ENCODE measurements around the gene NUMBL.

The NUMBL gene

GRCh38 chr19:40642757-40643305 is 47.6 kb downstream of the NUMBL start:
- Histone ChIP-seq H3K9me3 (ENCODE audit: control insufficient read depth, low read length) (no peaks in the 10 kb centered on the region), H3K4me3 (ENCODE audit: extremely low read depth, insufficient read depth, low read length, poor library complexity, severe bottlenecking) (no peak overlapping the region), H3K36me3 (ENCODE audit: control insufficient read depth, insufficient read depth, low read length) (no peaks in the 10 kb centered on the region), H3K27ac (ENCODE audit: low read depth, low read length, severe bottlenecking) (no peak overlapping the region), H3K4me1 (ENCODE audit: control insufficient read depth, insufficient read depth, low read length, poor library complexity, severe bottlenecking) (peaks cover 19% of the 10 kb centered on the region)
- WGBS, 2 experiments (ENCODE audit: insufficient coverage in 2 of 2): 95% methylated on average over 4 to 6 of the region's 8 CpGs

DNA sequence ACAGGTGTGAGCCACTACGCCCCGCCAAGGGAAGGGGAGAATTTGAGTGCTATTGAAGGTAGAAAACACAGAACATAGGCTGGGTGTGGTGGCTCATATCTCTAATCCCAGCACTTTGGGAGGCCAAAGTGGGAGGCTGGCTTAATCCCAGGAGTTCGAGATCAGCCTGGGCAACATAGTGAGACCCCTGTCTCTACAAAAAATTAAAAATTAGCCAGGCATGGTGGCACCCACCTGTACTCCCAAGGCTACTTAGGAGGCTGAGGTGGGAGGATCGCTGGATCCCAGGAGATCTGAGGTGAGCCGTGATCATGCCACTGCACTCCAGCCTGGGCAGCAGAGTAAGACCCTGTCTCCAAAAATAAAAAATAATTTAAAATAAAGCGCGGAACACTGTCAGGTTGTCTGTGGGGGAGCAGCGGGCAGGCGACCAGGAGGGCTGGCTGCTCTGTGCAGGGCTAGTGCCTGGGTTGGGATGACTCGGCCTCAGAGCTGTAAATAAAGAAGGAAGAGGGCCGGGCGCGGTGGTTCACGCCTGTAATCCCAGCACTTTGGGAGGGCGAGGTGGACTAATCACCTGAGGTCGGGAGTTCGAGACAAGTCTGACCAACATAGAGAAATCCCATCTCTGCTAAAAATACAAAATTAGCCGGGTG is 48.3 kb downstream of the NUMBL start:
- no peak overlapping the region for H3K4me3 ChIP-seq (ENCODE audit: extremely low read depth, insufficient read depth, low read length, poor library complexity, severe bottlenecking)
- no peaks in the 10 kb centered on the region for H3K36me3 ChIP-seq (ENCODE audit: control insufficient read depth, insufficient read depth, low read length)
- H3K9me3 ChIP-seq (ENCODE audit: control insufficient read depth, low read length): no peaks in the 10 kb centered on the region
- peaks cover 19% of the 10 kb centered on the region for H3K4me1 ChIP-seq (ENCODE audit: control insufficient read depth, insufficient read depth, low read length, poor library complexity, severe bottlenecking)
- H3K27ac ChIP-seq (ENCODE audit: low read depth, low read length, severe bottlenecking): no peak overlapping the region
- 97% methylated on average over 9 to 14 of the region's 18 CpGs for WGBS, 2 experiments (ENCODE audit: insufficient coverage in 2 of 2)

- H3K36me3 ChIP-seq (ENCODE audit: control insufficient read depth, insufficient read depth, low read length): no peaks in the 10 kb centered on the region
- no peaks in the 10 kb centered on the region for H3K9me3 ChIP-seq (ENCODE audit: control insufficient read depth, low read length)
- no peak overlapping the region for H3K4me3 ChIP-seq (ENCODE audit: extremely low read depth, insufficient read depth, low read length, poor library complexity, severe bottlenecking)
- whole genome bisulfite sequencing, 2 experiments (ENCODE audit: insufficient coverage in 2 of 2): 95 to 100% methylated on average over 2 to 4 of the region's 7 CpGs
- H3K27ac ChIP-seq (ENCODE audit: low read depth, low read length, severe bottlenecking): no peak overlapping the region
- peaks cover 12% of the 10 kb centered on the region for H3K4me1 ChIP-seq (ENCODE audit: control insufficient read depth, insufficient read depth, low read length, poor library complexity, severe bottlenecking)
These were observed 49.2 kb downstream of the NUMBL start for GRCh38 chr19:40641281-40641680.

DNA sequence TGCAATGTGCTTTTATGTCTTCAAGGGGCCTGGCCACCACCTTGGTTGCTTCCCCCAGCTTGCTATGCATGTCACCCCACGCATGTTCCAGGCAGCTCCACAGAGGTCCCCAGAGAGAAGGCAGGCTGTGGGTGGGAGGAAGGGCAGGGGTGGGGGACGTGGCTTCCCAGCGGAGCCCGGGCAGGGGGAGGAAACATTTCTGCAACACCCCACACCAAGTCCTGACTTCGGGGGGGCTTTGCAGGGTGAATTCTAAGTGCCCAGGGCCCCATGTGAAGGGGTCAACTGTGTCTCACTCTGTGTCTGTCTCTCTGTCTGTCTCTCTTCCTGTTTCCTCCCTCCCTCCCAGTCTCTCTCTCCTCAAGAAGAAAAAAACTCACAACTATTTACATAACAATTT is 49.7 kb downstream of the NUMBL start:
- no peaks in the 10 kb centered on the region for H3K9me3 ChIP-seq (ENCODE audit: control insufficient read depth, low read length)
- H3K36me3 ChIP-seq (ENCODE audit: control insufficient read depth, insufficient read depth, low read length): no peaks in the 10 kb centered on the region
- H3K4me3 ChIP-seq (ENCODE audit: extremely low read depth, insufficient read depth, low read length, poor library complexity, severe bottlenecking): no peak overlapping the region
- peaks cover 7% of the 10 kb centered on the region for H3K4me1 ChIP-seq (ENCODE audit: control insufficient read depth, insufficient read depth, low read length, poor library complexity, severe bottlenecking)
- WGBS, 2 experiments (ENCODE audit: insufficient coverage in 2 of 2): 25 to 80% methylated on average over 1 of the region's 5 CpGs
- no peak overlapping the region for H3K27ac ChIP-seq (ENCODE audit: low read depth, low read length, severe bottlenecking)

DNA sequence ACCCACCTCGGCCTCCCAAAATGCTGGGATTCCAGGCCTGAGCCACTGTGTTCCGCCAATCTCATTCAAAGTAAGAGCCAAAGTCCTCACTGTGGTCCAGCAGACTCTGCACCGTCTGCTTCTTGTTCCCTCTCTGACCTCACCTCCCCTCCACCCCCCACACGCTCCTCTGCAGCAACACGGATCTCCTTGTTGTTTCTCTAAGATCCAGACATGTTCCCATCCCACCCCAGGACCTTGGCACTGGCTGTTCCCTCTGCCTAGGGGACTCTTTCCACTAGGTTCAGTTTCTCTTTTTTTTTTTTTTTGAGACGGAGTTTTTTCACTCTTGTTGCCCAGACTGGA is 50.8 kb downstream of the NUMBL start:
- no peaks in the 10 kb centered on the region for H3K36me3 ChIP-seq (ENCODE audit: control insufficient read depth, insufficient read depth, low read length)
- H3K4me3 ChIP-seq (ENCODE audit: extremely low read depth, insufficient read depth, low read length, poor library complexity, severe bottlenecking): no peak overlapping the region
- H3K9me3 ChIP-seq (ENCODE audit: control insufficient read depth, low read length): no peaks in the 10 kb centered on the region
- peaks cover 4% of the 10 kb centered on the region for H3K4me1 ChIP-seq (ENCODE audit: control insufficient read depth, insufficient read depth, low read length, poor library complexity, severe bottlenecking)
- 87 to 95% methylated on average over 4 to 6 of the region's 6 CpGs for WGBS, 2 experiments (ENCODE audit: insufficient coverage in 2 of 2)
- H3K27ac ChIP-seq (ENCODE audit: low read depth, low read length, severe bottlenecking): no peak overlapping the region

DNA sequence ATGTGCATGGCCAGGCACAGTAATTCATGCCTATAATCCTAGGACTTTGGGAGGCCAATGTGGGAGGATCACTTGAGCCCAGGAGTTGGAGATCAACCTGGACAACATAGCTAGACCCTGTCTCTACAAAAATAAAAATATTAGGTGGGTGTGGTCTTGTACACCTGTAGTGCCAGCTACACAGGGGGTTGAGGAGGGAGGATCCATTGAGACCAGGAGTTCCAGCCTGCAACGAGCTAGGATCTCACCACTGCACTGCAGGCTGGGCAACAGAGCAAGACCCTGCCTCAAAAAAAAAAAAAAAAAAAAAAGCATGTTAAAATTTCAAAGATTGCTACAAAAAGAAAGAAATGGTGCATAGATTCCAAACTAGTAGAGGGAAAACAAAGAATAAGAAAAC is 52.1 kb downstream of the NUMBL start:
- Histone ChIP-seq H3K4me3 (ENCODE audit: extremely low read depth, insufficient read depth, low read length, poor library complexity, severe bottlenecking) (no peak overlapping the region), H3K4me1 (ENCODE audit: control insufficient read depth, insufficient read depth, low read length, poor library complexity, severe bottlenecking) (peaks cover 4% of the 10 kb centered on the region), H3K9me3 (ENCODE audit: control insufficient read depth, low read length) (no peaks in the 10 kb centered on the region), H3K36me3 (ENCODE audit: control insufficient read depth, insufficient read depth, low read length) (no peaks in the 10 kb centered on the region), H3K27ac (ENCODE audit: low read depth, low read length, severe bottlenecking) (no peak overlapping the region)
- WGBS, 2 experiments (ENCODE audit: insufficient coverage in 2 of 2): no CpG with 5 or more reads among the region's 1 CpG

- 100% methylated on average over 2 of the region's 5 CpGs; no CpG with 5 or more reads in 1 of the 2 experiments for WGBS, 2 experiments (ENCODE audit: insufficient coverage in 2 of 2)
- H3K4me3 ChIP-seq (ENCODE audit: extremely low read depth, insufficient read depth, low read length, poor library complexity, severe bottlenecking): no peak overlapping the region
- peaks cover 6% of the 10 kb centered on the region for H3K36me3 ChIP-seq (ENCODE audit: control insufficient read depth, insufficient read depth, low read length)
- no peak overlapping the region for H3K27ac ChIP-seq (ENCODE audit: low read depth, low read length, severe bottlenecking)
- no peaks in the 10 kb centered on the region for H3K4me1 ChIP-seq (ENCODE audit: control insufficient read depth, insufficient read depth, low read length, poor library complexity, severe bottlenecking)
- H3K9me3 ChIP-seq (ENCODE audit: control insufficient read depth, low read length): no peaks in the 10 kb centered on the region
These were observed 57.2 kb downstream of the NUMBL start for GRCh38 chr19:40633207-40633606.

DNA sequence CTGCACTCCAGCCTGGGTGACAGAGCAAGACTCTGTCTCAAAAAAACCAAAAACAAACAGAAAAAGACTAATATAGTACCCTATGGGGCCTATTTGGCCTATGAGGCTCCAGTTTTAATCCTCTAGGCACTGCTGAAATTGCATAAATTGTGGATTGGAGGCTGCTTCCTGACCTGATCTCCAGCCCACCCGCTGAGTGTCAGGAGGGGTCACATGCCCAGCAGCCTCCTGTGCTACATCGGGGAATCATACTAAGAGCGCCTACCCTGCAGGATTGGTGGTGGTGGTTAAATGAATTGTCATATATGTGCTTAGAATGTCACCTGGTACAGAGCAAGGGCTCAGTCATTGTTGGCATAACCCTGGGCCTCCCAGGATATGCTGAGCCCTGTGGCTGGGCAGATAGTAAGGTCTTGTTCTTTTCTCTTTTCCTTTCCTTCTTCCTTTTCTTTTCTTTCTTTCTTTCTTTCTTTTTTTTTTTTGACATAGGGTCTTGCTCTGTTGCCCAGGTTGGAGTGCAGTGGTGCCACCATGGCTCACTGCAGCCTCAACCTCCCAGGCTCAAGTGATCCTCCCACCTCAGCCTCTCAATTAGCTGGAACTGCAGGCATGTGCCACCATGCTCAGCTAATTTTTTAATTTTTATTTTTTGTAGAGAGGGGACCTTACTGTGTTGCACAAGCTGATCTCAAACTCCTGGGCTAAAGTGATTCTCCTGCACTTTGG is 58.0 kb downstream of the NUMBL start:
- Histone ChIP-seq H3K4me1 (ENCODE audit: control insufficient read depth, insufficient read depth, low read length, poor library complexity, severe bottlenecking) (no peaks in the 10 kb centered on the region), H3K4me3 (ENCODE audit: extremely low read depth, insufficient read depth, low read length, poor library complexity, severe bottlenecking) (no peak overlapping the region), H3K9me3 (ENCODE audit: control insufficient read depth, low read length) (no peaks in the 10 kb centered on the region), H3K27ac (ENCODE audit: low read depth, low read length, severe bottlenecking) (no peak overlapping the region), H3K36me3 (ENCODE audit: control insufficient read depth, insufficient read depth, low read length) (peaks cover 6% of the 10 kb centered on the region)
- 39 to 58% methylated on average over 3 of the region's 3 CpGs for WGBS, 2 experiments (ENCODE audit: insufficient coverage in 2 of 2)

GRCh38 chr19:40630571-40631160 is 59.8 kb downstream of the NUMBL start:
- H3K4me1 ChIP-seq (ENCODE audit: control insufficient read depth, insufficient read depth, low read length, poor library complexity, severe bottlenecking): peaks cover 3% of the 10 kb centered on the region
- H3K27ac ChIP-seq (ENCODE audit: low read depth, low read length, severe bottlenecking): no peak overlapping the region
- H3K36me3 ChIP-seq (ENCODE audit: control insufficient read depth, insufficient read depth, low read length): peaks cover 17% of the 10 kb centered on the region
- 79 to 81% methylated on average over 10 to 11 of the region's 16 CpGs for WGBS, 2 experiments (ENCODE audit: insufficient coverage in 2 of 2)
- H3K9me3 ChIP-seq (ENCODE audit: control insufficient read depth, low read length): no peaks in the 10 kb centered on the region
- no peak overlapping the region for H3K4me3 ChIP-seq (ENCODE audit: extremely low read depth, insufficient read depth, low read length, poor library complexity, severe bottlenecking)

DNA sequence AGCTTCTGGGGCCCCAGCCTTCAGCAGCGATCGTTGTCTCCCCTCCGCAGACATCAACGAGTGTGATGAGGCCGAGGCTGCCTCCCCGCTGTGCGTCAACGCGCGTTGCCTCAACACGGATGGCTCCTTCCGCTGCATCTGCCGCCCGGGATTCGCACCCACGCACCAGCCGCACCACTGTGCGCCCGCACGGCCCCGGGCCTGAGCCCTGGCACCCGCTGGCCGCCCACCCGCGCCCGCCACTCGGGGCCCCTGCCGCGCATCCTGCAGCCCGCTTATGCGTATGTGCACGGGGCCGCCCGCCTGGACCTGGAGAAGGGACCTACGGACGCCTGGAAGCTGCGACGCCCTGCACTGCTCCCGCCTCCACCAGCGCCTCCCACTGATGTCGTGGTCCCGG is 61.1 kb downstream of the NUMBL start:
- Histone ChIP-seq H3K27ac (ENCODE audit: low read depth, low read length, severe bottlenecking) (no peak overlapping the region), H3K9me3 (ENCODE audit: control insufficient read depth, low read length) (no peaks in the 10 kb centered on the region), H3K36me3 (ENCODE audit: control insufficient read depth, insufficient read depth, low read length) (peaks cover 20% of the 10 kb centered on the region), H3K4me3 (ENCODE audit: extremely low read depth, insufficient read depth, low read length, poor library complexity, severe bottlenecking) (no peak overlapping the region), H3K4me1 (ENCODE audit: control insufficient read depth, insufficient read depth, low read length, poor library complexity, severe bottlenecking) (peaks cover 8% of the 10 kb centered on the region)
- WGBS, 2 experiments (ENCODE audit: insufficient coverage in 2 of 2): 95% methylated on average over 37 to 40 of the region's 42 CpGs

Measured in mesodermal cell (in vitro differentiated cells).